ENCODE results near the gene SLC35G6. TPM values are rescaled to one million over a fixed set of nuclear protein-coding genes. Genes with fewer than 3 reads are reported as not detected.

SLC35G6 gene
- total RNA-seq, 4 donors from 2014 or later: not detected

DNA sequence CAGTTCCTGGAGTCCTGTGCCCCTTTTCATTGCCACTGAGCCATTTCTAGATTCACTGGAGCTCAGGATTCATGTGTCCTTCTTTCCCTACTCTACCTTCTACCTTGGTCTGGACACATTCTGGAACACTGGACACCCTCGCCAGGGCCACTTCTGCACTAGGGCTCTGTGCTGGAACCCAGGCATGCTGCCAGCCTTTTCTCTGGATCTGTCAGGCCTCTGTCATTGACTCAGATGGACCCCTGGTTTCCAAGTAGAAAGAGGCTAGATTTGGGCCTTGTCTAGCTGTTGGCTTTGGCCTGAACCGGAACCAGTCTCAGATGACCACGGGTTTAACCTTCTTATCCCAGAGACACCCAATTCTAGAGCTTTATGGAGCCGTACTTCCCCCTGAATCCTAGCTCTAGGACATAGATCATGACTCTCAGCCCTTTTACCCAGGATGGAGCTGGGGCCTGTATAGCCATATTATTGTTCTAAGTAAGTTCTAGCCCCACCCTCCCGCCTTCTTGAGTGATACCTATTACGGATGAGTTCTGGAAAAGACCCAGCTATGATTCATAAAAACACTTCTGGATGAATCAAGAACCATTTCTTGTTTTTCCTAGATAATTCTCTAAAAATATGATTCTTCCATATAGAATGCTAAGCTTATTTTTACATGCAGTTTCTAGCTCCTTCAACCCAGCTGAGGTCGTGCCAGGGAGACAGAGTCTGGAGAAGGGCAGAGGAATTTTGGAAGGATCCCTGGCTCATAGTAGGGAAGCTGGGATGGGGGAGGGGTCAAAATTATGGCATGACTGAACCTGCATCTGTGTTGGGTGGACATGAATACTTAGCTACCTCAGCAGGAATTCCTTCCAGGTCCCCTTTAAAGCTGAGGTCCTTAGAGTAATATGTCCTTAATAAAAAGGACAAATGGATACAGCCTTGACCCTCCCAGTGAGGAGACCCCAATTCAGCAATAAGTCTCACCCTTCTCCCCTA, 37.5 kb upstream of the SLC35G6 start:
- TF ChIP-seq CTCF (IDR thresholded peaks at IDR 0.05; ENCODE audit: low read depth): no peak

- no peak for TF ChIP-seq CTCF (IDR thresholded peaks at IDR 0.05; ENCODE audit: low read depth)
Observed at GRCh38 chr17:7444682-7445618, 36.3 kb upstream of the SLC35G6 start, which contains the start of gene CHRNB1. CHRNB1 (plus strand) TSS chr17:7445061; CDS start chr17:7445128, 67 bp downstream.

DNA sequence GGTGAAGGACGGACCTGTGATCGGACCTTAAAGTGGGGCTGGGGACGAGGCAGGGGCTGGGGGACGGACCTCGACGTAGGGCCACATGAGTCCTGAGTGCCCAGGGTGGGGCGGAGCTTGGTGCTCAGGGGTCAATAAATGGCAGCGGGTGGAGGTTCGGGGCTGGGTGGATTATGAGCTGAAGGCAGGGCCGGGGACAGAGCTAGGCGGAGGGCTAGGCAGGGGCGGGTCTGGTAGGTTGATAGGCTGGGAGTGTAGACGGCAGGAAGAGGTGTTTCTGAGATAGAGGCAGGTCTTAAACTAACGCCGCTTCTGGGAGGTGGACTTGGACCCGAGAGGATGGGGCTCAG, 35.7 kb upstream of the SLC35G6 start:
- TF ChIP-seq CTCF (IDR thresholded peaks at IDR 0.05; ENCODE audit: low read depth): no peak

GRCh38 chr17:7448461-7448860, 32.8 kb upstream of the SLC35G6 start:
- TF ChIP-seq CTCF (IDR thresholded peaks at IDR 0.05; ENCODE audit: low read depth): no peak

- TF ChIP-seq CTCF (IDR thresholded peaks at IDR 0.05; ENCODE audit: low read depth): no peak
Observed at GRCh38 chr17:7459961-7460545, 21.2 kb upstream of the SLC35G6 start.

DNA sequence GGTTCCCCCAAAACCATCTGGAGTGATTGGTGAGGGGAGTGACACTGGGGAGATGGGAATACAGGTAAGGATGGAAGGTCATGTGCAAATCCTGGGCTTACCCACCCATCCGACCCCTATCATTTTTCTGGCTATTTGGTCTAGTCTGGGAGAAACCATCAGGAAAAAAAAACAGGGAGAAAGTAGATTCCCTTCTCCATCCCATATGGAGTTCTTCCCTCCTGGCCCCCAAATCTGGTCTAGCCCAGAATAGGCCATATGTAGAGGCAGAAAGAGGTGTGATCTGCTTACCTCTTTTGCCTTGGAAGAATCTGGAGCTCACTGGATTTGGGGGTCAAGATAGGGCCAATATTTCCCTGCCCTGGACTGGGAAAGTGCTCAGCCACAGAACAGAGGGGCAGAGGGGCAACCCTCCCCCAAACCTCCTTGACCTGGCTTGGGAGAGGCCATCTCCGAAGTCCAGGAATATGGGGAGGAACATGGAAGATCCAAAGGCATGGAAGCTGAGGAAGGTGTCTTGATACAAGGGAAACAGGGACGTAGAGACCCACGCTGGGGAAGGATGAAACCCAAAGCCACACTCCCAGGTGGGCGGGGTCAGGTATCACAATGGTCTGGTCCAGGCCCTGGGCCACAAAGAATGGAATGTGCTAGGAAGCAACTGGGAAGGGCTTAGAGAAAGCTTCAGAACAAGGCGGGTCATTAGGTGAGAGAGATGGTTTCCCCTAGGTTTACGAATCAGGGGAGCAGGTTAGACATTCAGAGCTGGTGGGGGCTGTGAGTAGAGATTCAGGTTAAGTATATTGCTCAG, 20.2 kb upstream of the SLC35G6 start:
- no peak for TF ChIP-seq CTCF (IDR thresholded peaks at IDR 0.05; ENCODE audit: low read depth)

All from subcutaneous adipose tissue (tissue), 4 donors.